Heart left ventricle (tissue), 16 donors: ENCODE measurements around the gene SLCO3A1. TPM values are rescaled to one million over a fixed set of nuclear protein-coding genes. Genes with fewer than 3 reads are reported as not detected.

ENCODE experiments used
- ATAC-seq, 4 donors: fragments of 200-7000 bp; cut with Tn5 transposase; one replicate each; pipeline ENCODE4 v1.9.1; 2020 to 2022; ENCODE audit warnings: moderate library complexity in 4 of 4, mild to moderate bottlenecking in 3 of 4, moderate number of reproducible peaks in 1 of 4
- DNase-seq, 5 donors: peaks; one replicate each; pipeline ENCODE4 v3.0.0-alpha.2; 2020
- H3K27ac ChIP-seq, 12 donors: fragments of 200-600 bp; sonication (generic) in 4 of 12; one replicate each; pipeline versions ENCODE4 v1.5.0 to v1.8.0; 2016 to 2022; ENCODE audit warnings: mild to moderate bottlenecking in 2 of 12
- H3K27me3 ChIP-seq, 9 donors: fragments of 200-600 bp; sonication (generic) in 2 of 9; one replicate each; pipeline versions ENCODE4 v1.5.1 to v1.8.0; 2016 to 2022; ENCODE audit warnings: mild to moderate bottlenecking in 3 of 9
- H3K36me3 ChIP-seq, 9 donors: fragments of 200-600 bp; sonication (generic) in 2 of 9; one replicate each; pipeline versions ENCODE4 v1.5.0 to v1.8.0; 2018 to 2022; ENCODE audit warnings: mild to moderate bottlenecking in 2 of 9
- H3K4me1 ChIP-seq, 12 donors: fragments of 200-600 bp; sonication (generic) in 4 of 12; one replicate each; pipeline versions ENCODE4 v1.5.0 to v1.8.0; 2016 to 2022; ENCODE audit warnings: mild to moderate bottlenecking in 3 of 12
- H3K4me3 ChIP-seq, 12 donors: fragments of 200-600 bp; sonication (generic) in 4 of 12; one replicate each; pipeline versions ENCODE4 v1.5.0 to v1.8.0; 2017 to 2022; ENCODE audit warnings: mild to moderate bottlenecking in 9 of 12, moderate library complexity in 4 of 12
- H3K9me3 ChIP-seq, 12 donors: fragments of 200-600 bp; sonication (generic) in 4 of 12; one replicate each; pipeline versions ENCODE4 v1.5.0 to v1.8.0; 2016 to 2022; ENCODE audit warnings: mild to moderate bottlenecking in 1 of 12
- POLR2A ChIP-seq, 2 donors: fragments of 450-650 bp; IDR thresholded peaks; one replicate each; pipeline ENCODE4 v1.6.1; 2017; ENCODE audit warnings: antibody characterized with exemption in 2 of 2, mild to moderate bottlenecking in 2 of 2, moderate library complexity in 2 of 2
- WGBS, 4 donors: extraction: QIAGEN DNeasy Blood & Tissue Kit in 2 of 4; methylation state at CpG; one replicate each; pipeline versions ENCODE4 v1.1.5 to v1.1.7; 2013 to 2018; 5-methylcytosine and 5-hydroxymethylcytosine counted together
- intact Hi-C, 10 donors: fragments of 100-400 bp; cut with DNase I; formaldehyde crosslinking; loops; one replicate each; pipeline versions ENCODE4 v1.11.1 to v1.14.2; 2022
- polyA plus RNA-seq, 2 donors: library from polyadenylated mRNA; stranded (reverse); fragments of 200-250 nt; gene quantifications; one replicate each; pipeline ENCODE4 v1.2.3, GENCODE V29; 2013
- total RNA-seq, 9 donors: library from RNA; depleted of rRNA in 2 of 9; stranded (reverse); fragments of >200 nt in 2 of 9; fragmentation: NEBNext Ultra II Directional in 3 of 9; extraction: Animal tissue kit (Norgen Biotek cat#: 25700) in 3 of 9; gene quantifications; one replicate each; pipeline versions ENCODE4 v1.1.0 to v1.2.4, GENCODE V29; 2016 to 2023
- TF ChIP-seq, protein P1 (sequence below), 12 donors: fragments of 200-600 bp; sonication (generic) in 4 of 12; IDR thresholded peaks; one replicate each; pipeline versions ENCODE4 v1.5.0 to v1.8.0; 2018 to 2022; ENCODE audit warnings: antibody characterized with exemption in 12 of 12, mild to moderate bottlenecking in 5 of 12
- donor health status: ischemic (EF 13 %, LVEDD 7.1; RV severe dilation, severe dysfunction).
- donor health status: healthy with polysubstance abuse.
- donor health status: DM: no; HTN: yes; CAD: no.
- donor health status: DM: no; HTN: no; CAD: no.
- donor health status: ischemic (EF 25% LVEDD 6.9; RV normal size, moderate dysfunction).
- donor health status: ischemic (EF 25% LVEDD 5.7; RV mildly dilated, moderate dysfunction).
- donor health status: healthy.
- donor health status: DM: yes; HTN: yes; CAD: no.
- donor health status: ischemic (EF 35%, LVEDD 5.7; RV mildly dilated, moderate dysfunction).
- donor health status: nonischemic (EF 11% LVEDD 7.7; RV severe dilation, severe dysfunction).
- donor health status: DM: yes; HTN: yes; CAD: no.
- donor health status: PGD.
- donor health status: ischemic (EF 29% LVEDD 5.4; RV normal size, mild dysfunction).
- donor health status: nonischemic (EF 23%, LVEDD 6.1; RV moderate dilation, normal function).

Gene SLCO3A1
- total and polyA plus RNA-seq, 11 donors, result 26.3 to 64.2 (median 50.2) TPM

- intact Hi-C loops, result no loop called here
- TF ChIP-seq, protein P1, sequence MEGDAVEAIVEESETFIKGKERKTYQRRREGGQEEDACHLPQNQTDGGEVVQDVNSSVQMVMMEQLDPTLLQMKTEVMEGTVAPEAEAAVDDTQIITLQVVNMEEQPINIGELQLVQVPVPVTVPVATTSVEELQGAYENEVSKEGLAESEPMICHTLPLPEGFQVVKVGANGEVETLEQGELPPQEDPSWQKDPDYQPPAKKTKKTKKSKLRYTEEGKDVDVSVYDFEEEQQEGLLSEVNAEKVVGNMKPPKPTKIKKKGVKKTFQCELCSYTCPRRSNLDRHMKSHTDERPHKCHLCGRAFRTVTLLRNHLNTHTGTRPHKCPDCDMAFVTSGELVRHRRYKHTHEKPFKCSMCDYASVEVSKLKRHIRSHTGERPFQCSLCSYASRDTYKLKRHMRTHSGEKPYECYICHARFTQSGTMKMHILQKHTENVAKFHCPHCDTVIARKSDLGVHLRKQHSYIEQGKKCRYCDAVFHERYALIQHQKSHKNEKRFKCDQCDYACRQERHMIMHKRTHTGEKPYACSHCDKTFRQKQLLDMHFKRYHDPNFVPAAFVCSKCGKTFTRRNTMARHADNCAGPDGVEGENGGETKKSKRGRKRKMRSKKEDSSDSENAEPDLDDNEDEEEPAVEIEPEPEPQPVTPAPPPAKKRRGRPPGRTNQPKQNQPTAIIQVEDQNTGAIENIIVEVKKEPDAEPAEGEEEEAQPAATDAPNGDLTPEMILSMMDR (IDR thresholded peaks at IDR 0.05), result no peak
- TF ChIP-seq POLR2A (IDR thresholded peaks at IDR 0.05), result no peak
- no peak overlapping the region for H3K4me3 ChIP-seq
- no peaks in the 10 kb centered on the region for H3K27me3 ChIP-seq
- WGBS, 4 donors, result 85 to 92% (median 88%) methylated on average over 4 of the region's 4 CpGs
- DNase-seq (no peak), ATAC-seq (no peak)
- no peaks in the 10 kb centered on the region for H3K36me3 ChIP-seq
- no peaks in the 10 kb centered on the region for H3K9me3 ChIP-seq
- peaks cover 0 to 12% (median 0%) of the 10 kb centered on the region in 12 donors for H3K4me1 ChIP-seq
- no peak overlapping the region for H3K27ac ChIP-seq
Observed at GRCh38 chr15:92189166-92189565, 335.7 kb downstream of the SLCO3A1 start.

DNA sequence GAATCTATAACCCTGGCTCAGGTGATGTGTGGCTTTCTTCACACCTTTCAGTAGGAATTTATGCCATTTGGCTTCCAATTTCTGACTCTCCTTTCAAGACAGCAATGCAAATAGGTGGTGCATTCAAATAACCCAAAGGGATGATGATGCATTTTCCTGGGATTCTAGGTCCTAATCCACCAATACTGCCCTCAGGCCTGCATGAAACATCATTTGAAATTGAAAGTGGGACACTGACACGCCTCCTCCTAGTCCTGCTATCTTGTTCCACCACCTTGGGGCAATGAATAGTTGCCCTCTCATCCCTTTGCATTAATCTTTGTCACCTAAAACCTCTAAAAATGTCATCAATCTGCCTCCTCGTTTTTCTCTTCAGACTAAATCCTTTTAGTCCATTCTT lies 341.7 kb downstream of the SLCO3A1 start:
- Histone ChIP-seq H3K27me3 (no peaks in the 10 kb centered on the region), H3K4me1 (peaks cover 0 to 6% (median 0%) of the 10 kb centered on the region in 12 donors), H3K4me3 (no peak overlapping the region), H3K9me3 (no peaks in the 10 kb centered on the region), H3K36me3 (no peaks in the 10 kb centered on the region), H3K27ac (no peak overlapping the region)
- TF ChIP-seq POLR2A (IDR thresholded peaks at IDR 0.05), result no peak
- TF ChIP-seq, protein P1 (IDR thresholded peaks at IDR 0.05), result no peak
- ATAC-seq (no peak), DNase-seq (no peak)
- intact Hi-C loops, result loop anchor here in 1 of 10 donors (10.0 kb wide), 1 partner anchor 90 kb away; no protein-coding TSS in a partner anchor
- 53 to 61% (median 56%) methylated on average over 2 of the region's 2 CpGs for WGBS, 4 donors

DNA sequence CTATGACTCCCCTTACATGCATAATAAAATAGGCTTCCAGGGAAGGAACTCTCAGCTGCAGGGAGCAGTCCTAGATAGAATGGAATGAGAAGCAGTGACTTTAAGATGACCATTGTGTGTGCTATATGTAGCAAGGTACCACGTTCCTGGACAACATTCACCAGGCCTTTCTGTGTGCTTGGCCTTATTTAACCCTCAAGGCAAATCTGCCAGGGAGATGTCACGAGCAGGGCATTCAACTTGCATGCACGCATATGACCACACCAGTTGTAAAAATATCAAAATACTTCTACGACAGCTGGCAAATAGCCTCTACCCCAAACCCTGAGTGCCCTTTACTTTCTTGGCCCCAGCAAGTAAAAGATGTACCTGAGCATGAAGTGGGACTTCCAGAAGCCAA lies 342.8 kb downstream of the SLCO3A1 start:
- ATAC-seq (peak in 2 of 4 donors; percentile 26 to 39), DNase-seq (no peak)
- intact Hi-C loops, result loop anchor here in 1 of 10 donors (10.0 kb wide), 1 partner anchor 92 kb away; no protein-coding TSS in a partner anchor
- TF ChIP-seq, protein P1 (IDR thresholded peaks at IDR 0.05), result no peak
- no peak for TF ChIP-seq POLR2A (IDR thresholded peaks at IDR 0.05)
- 45 to 63% (median 52%) methylated on average over 4 of the region's 4 CpGs for WGBS, 4 donors
- H3K4me3 ChIP-seq, result no peak overlapping the region
- H3K36me3 ChIP-seq, result no peaks in the 10 kb centered on the region
- H3K4me1 ChIP-seq, result peaks cover 0 to 6% (median 0%) of the 10 kb centered on the region in 12 donors
- no peak overlapping the region for H3K27ac ChIP-seq
- no peaks in the 10 kb centered on the region for H3K9me3 ChIP-seq
- no peaks in the 10 kb centered on the region for H3K27me3 ChIP-seq

- H3K4me3 ChIP-seq, result no peak overlapping the region
- no peaks in the 10 kb centered on the region for H3K27me3 ChIP-seq
- intact Hi-C loops, result loop anchor here in 1 of 10 donors (10.0 kb wide), 1 partner anchor 93 kb away; no protein-coding TSS in a partner anchor
- H3K9me3 ChIP-seq, result peaks cover 0 to under 1% (median 0%) of the 10 kb centered on the region in 12 donors
- peaks cover 0 to 6% (median 0%) of the 10 kb centered on the region in 12 donors for H3K4me1 ChIP-seq
- DNase-seq, result no peak
- H3K27ac ChIP-seq, result no peak overlapping the region
- ATAC-seq, result no peak
- TF ChIP-seq POLR2A (IDR thresholded peaks at IDR 0.05), result no peak
- TF ChIP-seq, protein P1 (IDR thresholded peaks at IDR 0.05), result no peak
- H3K36me3 ChIP-seq, result no peaks in the 10 kb centered on the region
- WGBS, 4 donors, result 59 to 68% (median 62%) methylated on average over 2 of the region's 2 CpGs
Observed at GRCh38 chr15:92197746-92198145, 344.2 kb downstream of the SLCO3A1 start.
